GM18517 (cell line): ENCODE results near the gene ARL14.
A peak's percentile ranks its signal among the peaks of the same experiment; 100 is the strongest.

Experiments used
- ATAC-seq: cut with Tn5 transposase; IDR thresholded peaks from one replicate; pipeline ENCODE4 v1.9.1; 2021; ENCODE audit warnings: mild to moderate bottlenecking, moderate library complexity; ENCODE audit not compliant: unreplicated experiment

The ARL14 gene

GRCh38 chr3:160676547-160677303 lies at the start of gene ARL14:
Gene ARL14 (plus strand): TSS chr3:160677160. CDS start chr3:160677347, 187 bp downstream.
- ATAC-seq = no peak

GRCh38 chr3:160629491-160629890 lies 47.5 kb upstream of the ARL14 start:
- ATAC-seq = no peak

DNA sequence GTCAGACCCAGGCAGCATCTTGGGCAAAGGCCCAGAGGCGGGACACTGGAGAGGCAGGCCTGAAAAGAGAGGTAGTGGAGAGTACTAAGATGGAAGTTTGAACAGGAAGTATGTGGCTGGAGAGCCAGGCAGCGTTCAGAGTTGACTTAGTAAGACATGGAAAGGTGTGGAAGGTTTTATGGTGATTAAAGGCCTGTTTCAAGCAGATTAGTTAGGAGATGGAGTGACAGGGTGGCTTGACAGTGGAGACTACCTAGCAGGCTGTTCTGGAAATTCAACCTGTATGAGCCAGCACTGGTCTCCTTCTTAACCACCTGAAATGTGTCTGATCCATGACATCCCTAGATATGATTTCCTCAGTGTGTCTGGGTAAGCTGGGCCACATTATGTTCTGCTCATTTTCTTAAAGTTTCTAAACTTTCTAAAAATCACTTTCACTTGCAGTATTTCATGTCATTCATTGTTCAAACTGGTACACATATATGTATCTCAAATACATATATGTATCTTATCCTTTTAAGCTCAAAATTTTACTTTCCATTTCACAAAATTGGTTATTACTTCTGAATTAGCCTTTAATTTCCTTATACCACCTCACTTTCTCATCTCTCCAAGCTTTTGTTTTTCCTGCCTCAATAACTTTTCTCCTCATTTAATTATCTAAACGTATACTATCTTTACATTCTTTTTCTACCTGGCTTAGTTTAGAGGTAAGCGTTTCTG lies 43.4 kb upstream of the ARL14 start:
- ATAC-seq = no peak

GRCh38 chr3:160635213-160635612 lies 41.7 kb upstream of the ARL14 start:
- no peak for ATAC-seq

DNA sequence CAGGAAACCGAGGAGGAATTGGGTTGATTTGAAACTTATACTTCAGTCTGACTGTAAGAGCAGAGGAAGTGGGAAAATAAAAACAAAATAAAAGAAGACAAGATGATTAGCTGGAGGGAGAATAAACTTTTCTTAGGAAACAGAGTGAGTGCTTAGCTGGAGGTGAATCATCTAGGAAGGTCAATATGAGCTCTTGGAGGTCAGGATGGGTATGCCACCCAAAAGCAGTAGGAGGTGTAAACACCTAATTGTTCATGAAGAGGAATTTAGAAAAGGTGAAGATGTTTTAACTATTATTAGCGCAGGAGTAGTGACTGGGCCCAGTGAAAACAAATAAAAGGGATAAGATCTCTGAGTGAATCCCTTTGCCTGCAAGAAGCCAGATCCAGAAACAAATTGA lies 39.9 kb upstream of the ARL14 start:
- ATAC-seq = no peak

DNA sequence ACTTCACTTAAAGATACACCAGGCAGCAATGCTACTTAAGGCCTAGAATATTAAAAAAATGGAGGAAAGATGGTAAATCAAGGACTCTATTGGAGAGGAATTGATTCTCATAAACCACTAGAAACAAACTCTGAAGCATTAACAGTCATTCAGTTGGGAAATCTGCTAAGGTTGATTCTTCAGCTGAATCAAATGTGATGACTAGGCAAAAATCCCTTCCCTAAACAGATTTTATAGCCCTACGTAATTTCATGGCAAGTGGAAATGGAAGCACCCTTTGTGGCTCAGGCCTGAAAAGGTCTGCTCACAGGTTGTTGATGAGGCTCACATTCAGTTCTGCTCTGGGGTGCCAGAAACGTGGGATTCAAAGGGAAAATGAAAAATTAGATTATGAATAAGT lies 38.8 kb upstream of the ARL14 start:
- ATAC-seq = no peak

GRCh38 chr3:160641665-160642309 lies 35.2 kb upstream of the ARL14 start:
- ATAC-seq = no peak

- ATAC-seq = no peak
Observed at GRCh38 chr3:160643994-160644393, 33.0 kb upstream of the ARL14 start.

DNA sequence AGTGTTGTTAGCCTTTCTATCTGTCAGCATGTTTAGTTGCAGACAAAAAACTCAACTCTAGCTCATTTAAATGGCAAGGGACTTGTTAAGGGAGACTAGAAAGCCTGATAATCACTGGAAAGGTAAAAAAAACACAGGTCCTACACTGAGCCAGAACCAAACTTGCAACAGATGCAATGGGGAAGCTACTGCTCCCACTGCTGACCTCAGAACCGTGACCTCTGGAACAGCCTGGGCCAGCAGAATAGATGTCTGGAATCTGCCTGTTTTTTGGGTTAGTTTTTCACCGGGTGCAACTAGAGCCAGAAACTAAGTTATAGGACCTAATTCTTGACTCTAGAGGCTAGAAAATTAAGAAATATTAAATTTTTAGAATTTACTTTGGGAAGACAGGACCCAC lies 32.5 kb upstream of the ARL14 start:
- no peak for ATAC-seq

DNA sequence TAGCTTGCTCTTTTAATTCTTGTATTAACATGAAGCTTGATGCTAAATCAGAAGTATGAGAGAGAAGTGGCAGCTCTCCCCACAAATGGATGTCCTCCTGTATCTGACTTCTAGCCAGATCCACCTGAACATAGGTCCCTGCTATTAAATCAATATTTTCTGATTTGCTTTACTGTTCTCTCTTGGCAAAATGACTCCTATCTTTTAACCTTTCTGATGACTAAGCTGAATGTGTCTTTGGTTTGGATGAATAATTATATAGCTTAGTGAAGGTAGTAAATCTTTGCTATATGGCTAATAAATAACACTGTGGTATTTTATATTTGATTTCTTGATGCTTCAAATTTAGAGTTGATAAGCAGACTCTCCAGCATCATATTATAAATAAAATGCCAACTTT lies 28.3 kb upstream of the ARL14 start:
- ATAC-seq = no peak

DNA sequence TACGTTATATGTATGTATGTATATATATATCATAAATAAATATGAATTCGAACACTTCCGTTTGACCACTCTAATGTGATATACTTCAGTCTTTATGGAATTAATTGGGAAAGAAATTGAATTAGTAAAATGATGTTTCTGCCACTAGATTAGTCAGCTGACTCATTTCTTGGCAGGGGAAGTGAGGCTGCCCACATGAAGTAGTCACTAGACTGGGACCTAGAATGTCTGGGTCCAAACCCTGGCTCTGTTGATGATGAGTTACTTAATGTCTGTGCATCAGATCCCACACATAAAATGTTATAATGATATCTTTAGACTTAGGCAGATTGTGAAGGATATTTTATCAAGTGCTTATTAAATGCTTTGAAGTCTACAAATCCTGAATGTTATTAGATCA lies 27.4 kb upstream of the ARL14 start:
- no peak for ATAC-seq

- ATAC-seq = no peak
Observed at GRCh38 chr3:160653512-160653911, 23.4 kb upstream of the ARL14 start.

- no peak for ATAC-seq
Observed at GRCh38 chr3:160660902-160661301, 16.1 kb upstream of the ARL14 start.

GRCh38 chr3:160661660-160662059 lies 15.3 kb upstream of the ARL14 start:
- ATAC-seq = no peak

- ATAC-seq = no peak
Observed at GRCh38 chr3:160665231-160665630, 11.7 kb upstream of the ARL14 start.

DNA sequence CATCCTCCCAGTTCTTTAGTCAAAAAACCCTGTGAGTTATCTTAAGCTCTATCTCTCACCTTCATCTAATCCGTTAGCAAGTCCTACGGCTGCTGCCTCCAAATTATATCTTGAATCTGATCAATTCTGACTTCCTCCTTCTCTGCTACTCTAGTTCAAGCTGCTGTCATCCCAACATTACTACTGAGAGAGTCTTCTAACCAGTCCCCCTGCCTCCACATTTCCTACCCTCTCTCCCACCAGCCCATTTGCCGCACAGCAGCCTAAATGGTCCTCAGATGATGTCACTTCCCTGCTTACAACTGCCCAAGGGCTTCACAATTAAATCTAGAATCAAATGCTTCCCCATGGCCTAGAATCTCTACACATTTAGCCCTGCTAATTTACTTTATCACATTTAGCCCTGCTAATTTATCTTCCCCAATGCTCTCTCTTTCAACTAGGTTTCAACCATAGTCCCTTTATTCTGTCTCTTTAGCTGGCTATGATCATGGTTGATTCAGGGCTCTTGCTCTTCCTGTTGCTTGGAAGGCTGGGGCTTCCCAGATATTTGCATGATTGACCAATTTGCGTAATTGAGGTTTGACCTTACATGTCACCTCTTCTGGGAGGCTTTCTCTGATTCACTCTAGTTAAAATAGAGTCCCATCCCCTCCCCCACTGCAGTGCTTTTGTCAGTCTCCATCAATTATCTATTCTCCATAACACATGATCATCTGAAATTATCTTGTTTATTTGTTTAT lies 11.0 kb upstream of the ARL14 start:
- peak; percentile 89 for ATAC-seq

DNA sequence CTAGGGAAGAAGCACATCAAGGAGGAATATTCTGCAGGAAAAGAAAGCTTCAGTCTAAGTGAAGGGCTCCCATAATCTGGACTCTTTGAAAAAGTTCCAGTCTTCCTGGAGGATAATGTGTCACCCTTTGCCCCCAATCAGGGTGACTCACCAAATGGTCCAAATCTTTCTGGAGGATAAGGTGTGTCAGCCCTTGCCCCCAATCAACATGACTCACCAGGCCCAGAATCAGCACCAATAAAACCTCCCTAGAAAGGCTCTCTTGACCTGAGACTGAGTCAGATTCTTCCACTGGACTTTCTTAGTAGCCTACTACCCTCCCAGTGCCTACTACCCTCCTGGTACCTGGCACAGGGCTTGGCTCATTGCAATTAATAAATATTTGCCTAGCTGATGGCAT lies 9.5 kb upstream of the ARL14 start:
- ATAC-seq = no peak

DNA sequence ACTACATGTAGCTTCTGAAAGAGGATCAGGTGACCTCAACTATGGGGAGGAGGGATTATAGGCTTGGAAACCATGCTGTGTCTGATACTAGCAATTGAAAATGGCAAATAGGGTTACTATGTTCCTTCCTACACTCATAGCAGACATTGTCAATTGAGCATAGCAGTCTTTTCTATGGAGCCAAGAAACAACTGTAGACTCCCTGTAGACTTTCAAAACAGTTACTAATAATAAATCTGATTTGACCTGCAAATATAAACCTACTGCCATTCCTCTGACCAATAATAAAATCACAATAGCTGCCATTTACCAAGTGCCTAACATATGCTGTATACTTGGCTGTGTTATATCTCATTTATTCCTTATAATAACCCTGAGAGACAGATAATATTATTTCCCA lies 8.5 kb upstream of the ARL14 start:
- no peak for ATAC-seq

GRCh38 chr3:160671231-160671630 lies 5.7 kb upstream of the ARL14 start:
- ATAC-seq = peak; percentile 73

DNA sequence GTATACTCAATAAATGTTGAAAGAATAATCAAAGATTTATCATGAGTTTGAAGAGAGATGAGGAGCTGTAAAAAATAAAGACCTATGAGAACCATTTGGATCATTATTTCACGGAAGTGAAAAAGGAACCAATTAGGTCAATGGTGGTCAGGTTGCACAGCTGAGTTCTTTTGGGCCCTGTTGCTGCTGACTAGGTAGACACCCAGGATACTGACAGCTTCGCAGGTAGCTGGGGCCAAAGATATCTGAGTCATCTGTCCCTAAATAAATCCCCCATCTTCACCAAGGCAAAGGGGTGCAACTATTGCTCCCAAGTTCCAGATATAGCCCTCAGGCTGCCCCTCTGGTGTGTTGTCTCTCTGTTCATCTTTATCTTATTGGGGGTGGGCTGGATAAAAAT lies 5.0 kb upstream of the ARL14 start:
- ATAC-seq = no peak

GRCh38 chr3:160673188-160673587 lies 3.8 kb upstream of the ARL14 start:
- no peak for ATAC-seq
